PC-3 (cell line): ENCODE results near the gene SRGAP2C. TPM values are rescaled to one million over a fixed set of nuclear protein-coding genes. Genes with fewer than 3 reads are reported as not detected.
"Not testable (repeated sequence)": the region's sequence is repeated elsewhere in the genome, so short reads cannot be mapped to it uniquely, and the experiment has no call there.

Experiments
- ATAC-seq: fragments of 200-7000 bp; cut with Tn5 transposase; 2 replicates; pipeline ENCODE4 v1.9.1; 2020; ENCODE audit warnings: mild to moderate bottlenecking, moderate library complexity
- BruUV-seq: library from RNA; stranded (reverse); fragments of 400-500 nt; replicated peaks from 2 replicates; lab custom pipeline; 2021; lab: Mats Ljungman, UMichigan
- CTCF ChIA-PET: fragments of 300-600 bp; sonication (Branson Sonifier 250); formaldehyde crosslinking; loops from one replicate; lab custom pipeline; 2022; ENCODE audit warnings: antibody characterized with exemption; lab: Charles Lee
- POLR2A ChIA-PET: fragments of 300-600 bp; sonication (Branson Sonifier 250); formaldehyde crosslinking; loops from one replicate; lab custom pipeline; 2022; ENCODE audit warnings: antibody characterized with exemption; ENCODE audit not compliant: unreplicated experiment; lab: Charles Lee
- DNase-seq: peaks from one replicate; pipeline ENCODE4 v3.0.0-alpha.2; 2015
- H2AFZ ChIP-seq: fragments of 300-600 bp; sonication (generic); 2 replicates; pipeline ENCODE4 v1.6.0; 2016; ENCODE audit warnings: antibody characterized with exemption, low read length
- H3F3A ChIP-seq: fragments of 300-600 bp; sonication (generic); one replicate; pipeline ENCODE4 v1.6.0; 2017; ENCODE audit warnings: antibody characterized with exemption, low read length, control low read depth, mild to moderate bottlenecking; ENCODE audit not compliant: unreplicated experiment
- H3K27ac ChIP-seq: fragments of 300-600 bp; sonication (generic); 2 replicates; pipeline ENCODE4 v1.5.1; 2016; ENCODE audit warnings: mild to moderate bottlenecking, low read length
- H3K27me3 ChIP-seq: fragments of 300-600 bp; sonication (generic); 2 replicates; pipeline ENCODE4 v1.6.1; 2016; ENCODE audit warnings: low read length, mixed read lengths
- H3K36me3 ChIP-seq: fragments of 300-600 bp; sonication (generic); 2 replicates; pipeline ENCODE4 v1.6.1; 2016; ENCODE audit warnings: low read depth, mixed run types, low read length, mixed read lengths
- H3K4me1 ChIP-seq: fragments of 300-600 bp; sonication (generic); 2 replicates; pipeline ENCODE4 v1.5.1; 2016; ENCODE audit warnings: low read length; ENCODE audit not compliant: insufficient read depth
- H3K4me2 ChIP-seq: fragments of 300-600 bp; sonication (generic); 2 replicates; pipeline ENCODE4 v1.6.0; 2016; ENCODE audit warnings: low read length
- H3K4me3 ChIP-seq: fragments of 300-600 bp; sonication (generic); 2 replicates; pipeline ENCODE4 v1.5.1; 2016; ENCODE audit warnings: mild to moderate bottlenecking, low read length, mixed read lengths
- H3K79me2 ChIP-seq: fragments of 300-600 bp; sonication (generic); 2 replicates; pipeline ENCODE4 v1.6.1; 2017; ENCODE audit warnings: low read length, mixed read lengths
- H3K9ac ChIP-seq: fragments of 300-600 bp; sonication (generic); 2 replicates; pipeline ENCODE4 v1.6.0; 2016; ENCODE audit warnings: mild to moderate bottlenecking, low read length
- H3K9me2 ChIP-seq: fragments of 300-600 bp; sonication (generic); replicated peaks from 2 replicates; pipeline ENCODE4 v1.6.1; 2016; ENCODE audit warnings: mixed run types, low read length, mixed read lengths
- H3K9me3 ChIP-seq: fragments of 300-600 bp; sonication (generic); 2 replicates; pipeline ENCODE4 v1.6.1; 2016; ENCODE audit warnings: low read length, mixed read lengths
- H4K20me1 ChIP-seq: fragments of 300-600 bp; sonication (generic); 2 replicates; pipeline ENCODE4 v1.6.1; 2016; ENCODE audit warnings: low read length, mixed read lengths
- intact Hi-C: fragments of 100-400 bp; cut with micrococcal nuclease; formaldehyde crosslinking; loops from 2 replicates; pipeline ENCODE4 v1.9.0; 2023
- total RNA-seq: library from RNA; depleted of rRNA; stranded (reverse); fragments of >200 nt; gene quantifications from 2 replicates; pipeline ENCODE4 v1.2.3, GENCODE V29; 2014

SRGAP2C gene
- total RNA-seq, 1 experiment from 2014 or later = 7.6 TPM

- H3K79me2 ChIP-seq, CTCF ChIA-PET, H4K20me1 ChIP-seq, ATAC-seq, H3K36me3 ChIP-seq, H2AFZ ChIP-seq, BruUV-seq, H3K9me2 ChIP-seq, H3F3A ChIP-seq, H3K4me1 ChIP-seq, H3K4me2 ChIP-seq, intact Hi-C loops, H3K27ac ChIP-seq, POLR2A ChIA-PET, H3K9me3 ChIP-seq, H3K27me3 ChIP-seq, H3K9ac ChIP-seq, DNase-seq, H3K4me3 ChIP-seq: not testable (repeated sequence)
These were observed 162.7 kb downstream of the SRGAP2C start for GRCh38 chr1:121347476-121347875.

GRCh38 chr1:121348115-121348514, 163.3 kb downstream of the SRGAP2C start:
- H4K20me1 ChIP-seq, H3K4me1 ChIP-seq, CTCF ChIA-PET, H3K9me2 ChIP-seq, intact Hi-C loops, H3K27me3 ChIP-seq, H3K9ac ChIP-seq, H3K27ac ChIP-seq, BruUV-seq, H3K9me3 ChIP-seq, H3K4me3 ChIP-seq, H3K36me3 ChIP-seq, ATAC-seq, H3K4me2 ChIP-seq, POLR2A ChIA-PET, H3K79me2 ChIP-seq, DNase-seq, H2AFZ ChIP-seq, H3F3A ChIP-seq: not testable (repeated sequence)

- CTCF ChIA-PET, H3K9me2 ChIP-seq, H2AFZ ChIP-seq, H3F3A ChIP-seq, H3K9ac ChIP-seq, H3K4me3 ChIP-seq, DNase-seq, H3K79me2 ChIP-seq, POLR2A ChIA-PET, ATAC-seq, H4K20me1 ChIP-seq, H3K4me1 ChIP-seq, H3K9me3 ChIP-seq, H3K36me3 ChIP-seq, BruUV-seq, H3K27me3 ChIP-seq, H3K27ac ChIP-seq, intact Hi-C loops, H3K4me2 ChIP-seq: not testable (repeated sequence)
These were observed 164.7 kb downstream of the SRGAP2C start for GRCh38 chr1:121349332-121349967.

GRCh38 chr1:121355711-121356420, 171.1 kb downstream of the SRGAP2C start:
- POLR2A ChIA-PET = not testable (repeated sequence)

GRCh38 chr1:121356819-121357218, 172.0 kb downstream of the SRGAP2C start:
- not testable (repeated sequence) for BruUV-seq, DNase-seq

More at GRCh38 chr1:121355711-121356420, 171.1 kb downstream of the SRGAP2C start:
- DNase-seq, H3K4me2 ChIP-seq, H3K27ac ChIP-seq, intact Hi-C loops, H3F3A ChIP-seq, H3K79me2 ChIP-seq, H2AFZ ChIP-seq, H4K20me1 ChIP-seq, CTCF ChIA-PET, H3K4me1 ChIP-seq, BruUV-seq, H3K9me2 ChIP-seq, H3K27me3 ChIP-seq, H3K36me3 ChIP-seq, H3K9me3 ChIP-seq, H3K4me3 ChIP-seq, H3K9ac ChIP-seq: not testable (repeated sequence)
- ATAC-seq = peak; percentile 57

GRCh38 chr1:121360531-121360930, 175.8 kb downstream of the SRGAP2C start:
- H3K4me1 ChIP-seq, BruUV-seq, H3K27ac ChIP-seq, H3K79me2 ChIP-seq, H3K36me3 ChIP-seq, H3K9me3 ChIP-seq, intact Hi-C loops, H2AFZ ChIP-seq, CTCF ChIA-PET, ATAC-seq, H3K4me2 ChIP-seq, DNase-seq, H3K9me2 ChIP-seq, H3F3A ChIP-seq, H3K27me3 ChIP-seq, H4K20me1 ChIP-seq, POLR2A ChIA-PET, H3K4me3 ChIP-seq, H3K9ac ChIP-seq: not testable (repeated sequence)

More at GRCh38 chr1:121356819-121357218, 172.0 kb downstream of the SRGAP2C start:
- H4K20me1 ChIP-seq, H3K9me2 ChIP-seq, H3K9ac ChIP-seq, H3K4me1 ChIP-seq, H3K27me3 ChIP-seq, H3K36me3 ChIP-seq, POLR2A ChIA-PET, H3K9me3 ChIP-seq, ATAC-seq, H3F3A ChIP-seq, H3K4me3 ChIP-seq, H2AFZ ChIP-seq, H3K27ac ChIP-seq, H3K4me2 ChIP-seq, intact Hi-C loops, CTCF ChIA-PET, H3K79me2 ChIP-seq: not testable (repeated sequence)
